Gastroesophageal sphincter (tissue), 4 donors: Measurements from ENCODE around the gene AK8. TPM values are rescaled to one million over a fixed set of nuclear protein-coding genes. Genes with fewer than 3 reads are reported as not detected.

Experiments
- ATAC-seq: fragments of 150-250 bp; one replicate; pipeline ENCODE4 v1.9.1; 2016; ENCODE audit warnings: mild to moderate bottlenecking, moderate library complexity
- H3K27ac ChIP-seq, 4 donors: fragments of 200-600 bp; sonication (generic) in 3 of 4; 1 replicate in 3 of 4; 2 replicates in 1 of 4; pipeline ENCODE4 v1.5.1; 2016 to 2019
- H3K27me3 ChIP-seq: fragments of 200-600 bp; sonication (generic); one replicate; pipeline ENCODE4 v1.5.1; 2019
- H3K36me3 ChIP-seq, 2 donors: fragments of 200-600 bp; sonication (generic); one replicate each; pipeline ENCODE4 v1.5.1; 2019; ENCODE audit warnings: control low read depth in 1 of 2
- H3K4me1 ChIP-seq, 3 donors: fragments of 200-600 bp; sonication (generic); 1 replicate in 2 of 3; 2 replicates in 1 of 3; pipeline ENCODE4 v1.5.1; 2016 to 2019; ENCODE audit warnings: control low read depth in 2 of 3
- H3K4me3 ChIP-seq, 2 donors: fragments of 200-600 bp; sonication (generic); one replicate each; pipeline ENCODE4 v1.5.1; 2019; ENCODE audit warnings: mild to moderate bottlenecking in 1 of 2, moderate library complexity in 1 of 2
- H3K9me3 ChIP-seq, 3 donors: fragments of 200-600 bp; sonication (generic); one replicate each; pipeline ENCODE4 v1.5.1; 2017 to 2019; ENCODE audit warnings: control low read depth in 2 of 3
- CTCF ChIP-seq, 4 experiments: fragments of 200-600 bp in 2 of 4; fragments of 450-650 bp in 2 of 4; sonication (generic) in 1 of 4; IDR thresholded peaks; one replicate each; pipeline ENCODE4 v1.5.1; 2017 to 2019; ENCODE audit warnings: antibody characterized with exemption in 4 of 4, mild to moderate bottlenecking in 2 of 4, moderate library complexity in 2 of 4
- EP300 ChIP-seq: sonication (generic); formaldehyde crosslinking; IDR thresholded peaks from one replicate; pipeline ENCODE4 v1.6.1; 2017; ENCODE audit warnings: antibody characterized with exemption, mild to moderate bottlenecking
- POLR2A ChIP-seq, 2 donors: fragments of 450-650 bp; IDR thresholded peaks; one replicate each; pipeline ENCODE4 v1.6.1; 2017; ENCODE audit warnings: antibody characterized with exemption in 2 of 2, mild to moderate bottlenecking in 2 of 2, moderate library complexity in 1 of 2
- POLR2AphosphoS5 ChIP-seq: sonication (generic); formaldehyde crosslinking; IDR thresholded peaks from one replicate; pipeline ENCODE4 v1.6.1; 2017; ENCODE audit warnings: antibody characterized with exemption
- WGBS, 2 donors: methylation state at CpG; one replicate each; pipeline ENCODE4 v1.1.5; 2018; ENCODE audit warnings: low coverage in 1 of 2; 5-methylcytosine and 5-hydroxymethylcytosine counted together
- total RNA-seq, 4 donors: library from RNA; depleted of rRNA; stranded (reverse); fragments of >200 nt; gene quantifications; one replicate each; pipeline ENCODE4 v1.1.0, GENCODE V29; 2016

Gene AK8
- total RNA-seq, 4 donors from 2014 or later = 0.31 to 0.81 (median 0.63) TPM

DNA sequence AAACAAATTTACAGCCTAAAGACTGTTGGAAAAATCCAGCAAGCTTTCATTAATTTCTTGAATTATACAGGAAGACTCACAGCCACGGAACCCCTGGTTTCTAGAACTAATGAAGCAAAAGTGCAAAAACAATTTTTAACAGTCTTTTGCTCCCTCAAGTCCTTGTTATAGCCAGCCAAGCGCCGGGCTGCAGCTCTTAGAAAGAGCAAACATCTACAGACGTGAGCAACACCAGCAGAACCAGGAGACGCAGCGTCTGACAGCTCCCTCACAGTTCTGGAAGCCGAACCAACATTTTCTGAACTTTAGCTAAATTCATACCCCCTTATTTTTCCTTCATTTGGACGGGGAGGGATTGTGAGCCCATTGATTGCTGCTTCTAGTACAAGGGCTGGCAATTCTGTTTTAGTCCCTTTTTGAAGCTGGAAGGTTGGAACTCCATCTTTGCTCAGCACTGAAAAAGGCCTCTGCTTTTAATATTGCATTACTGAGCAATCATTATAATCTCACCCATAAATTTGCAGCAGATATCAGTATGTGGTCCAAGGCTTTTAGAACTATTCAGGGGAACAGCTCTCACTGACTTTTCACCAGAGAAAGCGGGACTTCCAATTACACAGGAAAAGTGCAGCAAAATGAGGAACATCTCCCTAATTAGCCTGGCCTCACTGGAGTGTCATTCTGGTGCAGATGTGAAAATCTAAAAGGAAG is 45.8 kb downstream of the AK8 start:
- WGBS, 2 donors = 31 to 66% methylated on average over 2 to 9 of the region's 9 CpGs
- no peaks in the 10 kb centered on the region for H3K9me3 ChIP-seq
- no peak for ATAC-seq

DNA sequence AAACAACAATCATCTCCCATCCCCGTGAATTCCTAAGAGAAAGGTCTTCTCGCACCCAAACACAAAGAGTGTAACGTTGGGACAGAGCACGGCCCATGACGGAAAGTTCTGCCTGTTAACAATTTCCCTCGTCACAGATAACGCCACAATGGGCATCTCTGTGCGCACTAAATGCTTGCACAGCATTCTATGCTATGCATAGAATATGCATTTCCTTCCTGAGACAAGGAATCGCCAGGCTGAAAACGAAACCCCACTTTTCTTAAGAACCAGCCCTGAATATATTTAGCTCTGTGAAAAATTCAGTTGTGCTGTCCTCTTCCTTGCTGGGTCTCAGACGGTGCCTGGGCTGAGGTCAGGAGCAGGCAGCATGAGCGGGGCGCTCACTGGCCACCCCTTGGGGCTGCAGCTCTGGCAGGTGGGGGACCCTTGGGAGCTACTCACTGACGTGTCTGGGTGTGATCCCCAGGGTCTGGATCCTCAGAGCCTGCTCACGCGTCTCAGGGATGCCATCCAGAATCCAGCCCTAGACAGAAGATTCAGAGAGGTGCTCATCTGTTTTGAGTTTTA is 49.8 kb downstream of the AK8 start:
- Histone ChIP-seq H3K36me3 (no peaks in the 10 kb centered on the region), H3K9me3 (no peaks in the 10 kb centered on the region), H3K4me1 (no peaks in the 10 kb centered on the region), H3K27me3 (peaks cover 3% of the 10 kb centered on the region), H3K4me3 (no peak overlapping the region), H3K27ac (no peak overlapping the region)
- ATAC-seq = no peak
- WGBS, 2 donors = 84% methylated on average over 11 to 14 of the region's 16 CpGs
- TF ChIP-seq CTCF (IDR thresholded peaks at IDR 0.05) (no peak), POLR2AphosphoS5 (no peak), EP300 (no peak), POLR2A (IDR thresholded peaks at IDR 0.05) (no peak)

More for the DNA sequence above, 45.8 kb downstream of the AK8 start:
- Histone ChIP-seq H3K27me3 (peaks cover 3% of the 10 kb centered on the region), H3K36me3 (no peaks in the 10 kb centered on the region), H3K4me3 (no peak overlapping the region), H3K27ac (no peak overlapping the region), H3K4me1 (no peaks in the 10 kb centered on the region)
- no peak for TF ChIP-seq POLR2A (IDR thresholded peaks at IDR 0.05)
- no peak for TF ChIP-seq EP300
- no peak for TF ChIP-seq POLR2AphosphoS5
- no peak for TF ChIP-seq CTCF (IDR thresholded peaks at IDR 0.05)

DNA sequence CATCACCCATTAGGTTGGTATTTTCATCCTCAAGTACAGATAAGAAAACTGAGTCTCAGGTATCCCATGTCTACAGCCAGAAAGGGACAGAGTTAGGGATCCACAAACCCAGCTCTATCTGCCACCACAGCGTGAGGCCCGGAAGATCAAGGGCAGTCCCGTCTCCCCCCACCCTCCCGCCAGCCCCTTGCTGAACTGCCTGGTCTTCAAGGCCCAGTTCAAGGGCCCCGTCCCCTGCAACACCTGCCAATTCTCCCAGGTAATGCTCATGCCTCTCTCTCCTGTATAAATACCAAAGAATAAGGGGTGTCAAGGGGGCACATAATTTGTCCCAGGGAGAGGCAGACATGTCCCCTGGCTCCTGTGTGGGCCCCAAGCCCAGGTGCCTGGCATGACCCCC is 50.7 kb downstream of the AK8 start:
- no peaks in the 10 kb centered on the region for H3K36me3 ChIP-seq
- H3K27me3 ChIP-seq = peaks cover 3% of the 10 kb centered on the region
- no peak overlapping the region for H3K4me3 ChIP-seq
- no peaks in the 10 kb centered on the region for H3K4me1 ChIP-seq
- ATAC-seq = no peak
- TF ChIP-seq POLR2AphosphoS5 (no peak), EP300 (no peak), CTCF (IDR thresholded peaks at IDR 0.05) (no peak), POLR2A (IDR thresholded peaks at IDR 0.05) (no peak)
- no peaks in the 10 kb centered on the region for H3K9me3 ChIP-seq
- H3K27ac ChIP-seq = no peak overlapping the region
- 93 to 100% methylated on average over 1 to 5 of the region's 5 CpGs for WGBS, 2 donors

GRCh38 chr9:132826621-132827365 is 51.3 kb downstream of the AK8 start:
- ATAC-seq = no peak
- H3K27me3 ChIP-seq = peaks cover 3% of the 10 kb centered on the region
- WGBS, 2 donors = 83 to 90% methylated on average over 2 to 5 of the region's 13 CpGs
- no peak overlapping the region for H3K4me3 ChIP-seq
- H3K9me3 ChIP-seq = no peaks in the 10 kb centered on the region
- TF ChIP-seq POLR2AphosphoS5 = no peak
- no peaks in the 10 kb centered on the region for H3K4me1 ChIP-seq
- no peak overlapping the region for H3K27ac ChIP-seq
- no peaks in the 10 kb centered on the region for H3K36me3 ChIP-seq

- H3K27ac ChIP-seq = no peak overlapping the region
- no peak overlapping the region for H3K4me3 ChIP-seq
- no peak for ATAC-seq
- TF ChIP-seq POLR2A (IDR thresholded peaks at IDR 0.05) (no peak), CTCF (IDR thresholded peaks at IDR 0.05) (no peak), POLR2AphosphoS5 (no peak), EP300 (no peak)
- no peaks in the 10 kb centered on the region for H3K9me3 ChIP-seq
- no peaks in the 10 kb centered on the region for H3K36me3 ChIP-seq
- 64 to 79% methylated on average over 5 to 9 of the region's 12 CpGs for WGBS, 2 donors
- no peaks in the 10 kb centered on the region for H3K27me3 ChIP-seq
- H3K4me1 ChIP-seq = no peaks in the 10 kb centered on the region
Measured at GRCh38 chr9:132826131-132826530, 52.0 kb downstream of the AK8 start.
